ENCODE results near the gene ELK4. TPM values are rescaled to one million over a fixed set of nuclear protein-coding genes. Genes with fewer than 3 reads are reported as not detected.

Gene ELK4
- total RNA-seq, 1 donor from 2014 or later, result 81.8 TPM

DNA sequence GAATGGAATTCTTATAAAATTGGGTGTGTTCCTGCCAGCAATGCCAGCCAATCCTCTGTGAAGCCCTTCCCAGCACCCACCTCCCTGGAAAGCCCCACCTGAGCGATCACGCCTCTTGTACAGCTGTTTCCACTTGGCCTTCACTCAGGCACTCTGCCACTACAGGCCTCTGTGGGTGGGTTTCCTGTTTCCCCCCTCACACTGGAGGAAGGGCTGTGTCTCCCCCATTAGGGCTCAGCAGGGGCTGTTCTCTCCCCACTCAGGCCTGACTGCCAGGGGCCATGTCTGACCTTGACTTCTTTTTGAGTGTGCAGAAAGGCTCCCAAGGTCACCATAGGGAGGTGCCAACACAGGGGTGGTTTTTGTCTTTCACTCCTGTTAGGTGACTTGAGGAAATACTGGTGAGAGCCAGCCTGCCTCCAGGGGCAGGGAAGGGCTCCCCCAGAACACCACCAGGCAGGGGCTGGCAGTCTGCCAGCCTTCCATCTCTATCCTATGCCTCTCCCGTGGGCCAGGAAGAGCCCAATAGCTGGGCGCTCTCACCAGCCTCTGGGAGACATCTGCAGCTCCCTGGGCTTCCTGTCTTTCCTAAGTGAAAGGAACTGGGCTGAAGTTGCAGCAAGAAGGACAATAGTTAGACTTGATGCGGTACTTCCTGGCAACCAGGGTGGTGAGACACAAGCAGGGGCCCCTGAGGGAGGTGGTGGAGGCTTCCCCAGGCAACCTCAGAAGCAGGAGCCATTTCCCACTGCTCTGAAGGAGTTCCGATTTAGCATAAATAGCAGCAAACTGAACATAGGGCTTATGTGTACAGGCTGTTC, 49.1 kb downstream of the ELK4 start:
- Mint-ChIP-seq H3K36me3 (ENCODE audit: low read depth) (no peaks in the 10 kb centered on the region), H3K4me3 (no peak overlapping the region), H3K27me3 (peaks cover 8% of the 10 kb centered on the region), H3K4me1 (peaks cover 7% of the 10 kb centered on the region), H3K9me3 (no peaks in the 10 kb centered on the region), H3K27ac (no peak overlapping the region)
- intact Hi-C loops (cut with micrococcal nuclease), result no loop called here
- no peak for DNase-seq

DNA sequence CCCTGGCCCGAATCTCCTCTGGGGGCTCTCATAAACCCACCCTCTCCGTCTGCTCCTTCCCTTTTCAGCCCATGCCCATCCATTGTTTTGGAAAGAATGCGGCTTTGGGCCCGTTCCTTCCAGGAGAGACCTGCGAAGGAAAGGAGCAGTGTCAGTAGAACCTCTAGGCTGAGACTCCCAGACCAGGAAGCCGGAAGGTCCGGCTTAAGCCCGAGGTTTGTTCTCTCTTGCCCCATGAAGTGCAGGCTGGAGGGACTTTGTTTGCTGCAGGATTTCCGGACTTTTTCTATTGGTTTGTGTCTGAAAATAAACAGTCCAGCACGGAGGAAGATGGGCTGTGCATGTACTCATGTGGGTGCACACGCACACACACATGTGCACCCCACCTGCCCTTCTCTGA, 49.8 kb downstream of the ELK4 start:
- H3K4me3 Mint-ChIP-seq, result no peak overlapping the region
- H3K27me3 Mint-ChIP-seq, result peaks cover 12% of the 10 kb centered on the region
- intact Hi-C loops (cut with micrococcal nuclease), result no loop called here
- H3K9me3 Mint-ChIP-seq, result no peaks in the 10 kb centered on the region
- peaks cover 7% of the 10 kb centered on the region for H3K4me1 Mint-ChIP-seq
- no peak overlapping the region for H3K27ac Mint-ChIP-seq
- DNase-seq, result no peak
- no peaks in the 10 kb centered on the region for H3K36me3 Mint-ChIP-seq (ENCODE audit: low read depth)

GRCh38 chr1:205581321-205581980, 50.4 kb downstream of the ELK4 start:
- H3K4me1 Mint-ChIP-seq, result peaks cover 7% of the 10 kb centered on the region
- intact Hi-C loops (cut with micrococcal nuclease), result no loop called here
- DNase-seq, result no peak

GRCh38 chr1:205580923-205581180, 51.0 kb downstream of the ELK4 start:
- peaks cover 15% of the 10 kb centered on the region for H3K27me3 Mint-ChIP-seq
- intact Hi-C loops (cut with micrococcal nuclease), result no loop called here

More at GRCh38 chr1:205581321-205581980, 50.4 kb downstream of the ELK4 start:
- Mint-ChIP-seq H3K27ac (no peak overlapping the region), H3K4me3 (no peak overlapping the region), H3K9me3 (no peaks in the 10 kb centered on the region), H3K36me3 (ENCODE audit: low read depth) (no peaks in the 10 kb centered on the region), H3K27me3 (peaks cover 15% of the 10 kb centered on the region)

DNA sequence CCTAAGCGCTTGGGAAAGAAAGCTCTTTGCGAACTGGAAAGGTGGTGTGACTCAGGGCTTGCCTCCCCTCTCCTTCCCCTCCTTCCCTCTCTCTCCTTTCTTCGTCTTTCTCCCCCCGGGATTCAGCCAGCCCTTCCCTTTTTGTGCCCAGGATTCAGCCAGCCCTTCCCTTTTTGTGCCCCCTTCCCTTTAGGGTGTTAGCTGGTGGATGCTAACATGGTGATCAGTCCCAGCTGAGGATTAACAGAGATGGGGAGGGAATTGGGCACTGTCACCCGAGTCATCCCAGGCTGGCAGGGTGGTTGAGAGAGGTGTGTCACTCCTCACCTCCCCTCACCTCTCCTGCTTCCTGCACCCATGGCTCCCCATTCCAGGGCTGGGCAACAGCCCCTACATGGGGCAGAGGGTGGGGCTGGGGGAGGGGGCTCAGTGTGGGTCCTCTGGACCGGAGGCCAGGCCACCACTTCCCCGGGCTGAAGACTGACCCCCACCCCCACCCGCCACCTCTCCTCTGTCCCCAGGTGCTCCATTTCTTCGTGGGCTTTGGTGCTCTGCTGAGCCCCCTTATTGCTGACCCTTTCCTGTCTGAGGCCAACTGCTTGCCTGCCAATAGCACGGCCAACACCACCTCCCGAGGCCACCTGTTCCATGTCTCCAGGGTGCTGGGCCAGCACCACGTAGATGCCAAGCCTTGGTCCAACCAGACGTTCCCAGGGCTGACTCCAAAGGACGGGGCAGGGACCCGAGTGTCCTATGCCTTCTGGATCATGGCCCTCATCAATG, 51.5 kb downstream of the ELK4 start:
- intact Hi-C loops (cut with micrococcal nuclease), result no loop called here
- Mint-ChIP-seq H3K27ac (no peak overlapping the region), H3K9me3 (no peaks in the 10 kb centered on the region)

More at GRCh38 chr1:205580923-205581180, 51.0 kb downstream of the ELK4 start:
- no peak for DNase-seq
- Mint-ChIP-seq H3K36me3 (ENCODE audit: low read depth) (no peaks in the 10 kb centered on the region), H3K4me3 (no peak overlapping the region), H3K4me1 (peaks cover 7% of the 10 kb centered on the region), H3K9me3 (no peaks in the 10 kb centered on the region), H3K27ac (no peak overlapping the region)

GRCh38 chr1:205579711-205580110, 52.1 kb downstream of the ELK4 start:
- H3K9me3 Mint-ChIP-seq, result no peaks in the 10 kb centered on the region
- no peak for DNase-seq
- intact Hi-C loops (cut with micrococcal nuclease), result no loop called here
- H3K36me3 Mint-ChIP-seq (ENCODE audit: low read depth), result no peaks in the 10 kb centered on the region
- H3K4me1 Mint-ChIP-seq, result peaks cover 7% of the 10 kb centered on the region
- H3K27ac Mint-ChIP-seq, result no peak overlapping the region
- H3K4me3 Mint-ChIP-seq, result no peak overlapping the region
- H3K27me3 Mint-ChIP-seq, result peaks cover 15% of the 10 kb centered on the region

More for the DNA sequence above, 51.5 kb downstream of the ELK4 start:
- no peak for DNase-seq
- Mint-ChIP-seq H3K36me3 (ENCODE audit: low read depth) (no peaks in the 10 kb centered on the region), H3K4me3 (no peak overlapping the region), H3K4me1 (peaks cover 7% of the 10 kb centered on the region), H3K27me3 (peaks cover 15% of the 10 kb centered on the region)

GRCh38 chr1:205578780-205579571, 52.8 kb downstream of the ELK4 start:
- no peak overlapping the region for H3K27ac Mint-ChIP-seq
- intact Hi-C loops (cut with micrococcal nuclease), result no loop called here
- H3K9me3 Mint-ChIP-seq, result no peaks in the 10 kb centered on the region
- DNase-seq, result no peak
- H3K27me3 Mint-ChIP-seq, result peaks cover 15% of the 10 kb centered on the region
- H3K4me1 Mint-ChIP-seq, result peaks cover 7% of the 10 kb centered on the region
- no peaks in the 10 kb centered on the region for H3K36me3 Mint-ChIP-seq (ENCODE audit: low read depth)
- no peak overlapping the region for H3K4me3 Mint-ChIP-seq

GRCh38 chr1:205577874-205578658, 53.7 kb downstream of the ELK4 start:
- intact Hi-C loops (cut with micrococcal nuclease), result no loop called here
- Mint-ChIP-seq H3K4me3 (no peak overlapping the region), H3K27ac (no peak overlapping the region), H3K9me3 (no peaks in the 10 kb centered on the region), H3K36me3 (ENCODE audit: low read depth) (no peaks in the 10 kb centered on the region), H3K27me3 (peaks cover 18% of the 10 kb centered on the region), H3K4me1 (peaks cover 7% of the 10 kb centered on the region)
- DNase-seq, result no peak

- no peak overlapping the region for H3K4me3 Mint-ChIP-seq
- no peak overlapping the region for H3K27ac Mint-ChIP-seq
- no peaks in the 10 kb centered on the region for H3K36me3 Mint-ChIP-seq (ENCODE audit: low read depth)
- DNase-seq, result no peak
- H3K4me1 Mint-ChIP-seq, result peaks cover 1% of the 10 kb centered on the region
- H3K9me3 Mint-ChIP-seq, result no peaks in the 10 kb centered on the region
- intact Hi-C loops (cut with micrococcal nuclease), result no loop called here
- peaks cover 23% of the 10 kb centered on the region for H3K27me3 Mint-ChIP-seq
Observed at GRCh38 chr1:205576805-205577761, 54.7 kb downstream of the ELK4 start.

GRCh38 chr1:205576011-205576410, 55.8 kb downstream of the ELK4 start:
- intact Hi-C loops (cut with micrococcal nuclease), result no loop called here
- Mint-ChIP-seq H3K4me3 (no peak overlapping the region), H3K4me1 (no peaks in the 10 kb centered on the region), H3K27ac (no peak overlapping the region), H3K36me3 (ENCODE audit: low read depth) (no peaks in the 10 kb centered on the region), H3K9me3 (no peaks in the 10 kb centered on the region), H3K27me3 (peaks cover 32% of the 10 kb centered on the region)
- DNase-seq, result no peak

GRCh38 chr1:205575294-205575885, 56.4 kb downstream of the ELK4 start:
- Mint-ChIP-seq H3K9me3 (no peaks in the 10 kb centered on the region), H3K27ac (no peak overlapping the region), H3K36me3 (ENCODE audit: low read depth) (no peaks in the 10 kb centered on the region), H3K4me3 (no peak overlapping the region), H3K27me3 (peaks cover 37% of the 10 kb centered on the region), H3K4me1 (no peaks in the 10 kb centered on the region)
- DNase-seq, result no peak
- intact Hi-C loops (cut with micrococcal nuclease), result no loop called here

- H3K4me1 Mint-ChIP-seq, result peaks cover 2% of the 10 kb centered on the region
- no peaks in the 10 kb centered on the region for H3K9me3 Mint-ChIP-seq
- peaks cover 46% of the 10 kb centered on the region for H3K27me3 Mint-ChIP-seq
- no peak overlapping the region for H3K27ac Mint-ChIP-seq
- H3K4me3 Mint-ChIP-seq, result no peak overlapping the region
- DNase-seq, result no peak
- intact Hi-C loops (cut with micrococcal nuclease), result no loop called here
- H3K36me3 Mint-ChIP-seq (ENCODE audit: low read depth), result no peaks in the 10 kb centered on the region
Observed at GRCh38 chr1:205572421-205572820, 59.4 kb downstream of the ELK4 start.

Measured in activated CD4-positive, alpha-beta T cell treated with anti-CD3 and anti-CD28 coated beads, Interleukin-2, amount 10 ng/mL, durations not matched to agents 24 days and 14 days (primary cell).